Muscle of leg (tissue), 11 donors: ENCODE measurements around the gene CDH23. TPM values are rescaled to one million over a fixed set of nuclear protein-coding genes. Genes with fewer than 3 reads are reported as not detected.

Experiments
- DNase-seq: peaks from one replicate; pipeline ENCODE4 v3.0.0; 2013
- H3K27ac ChIP-seq: one replicate; pipeline ENCODE4 v1.5.1; 2013; ENCODE audit warnings: mild to moderate bottlenecking, low read length, control low read depth
- H3K27me3 ChIP-seq: one replicate; pipeline ENCODE4 v1.6.1; 2013; ENCODE audit warnings: low read length; ENCODE audit not compliant: control insufficient read depth, insufficient read depth
- H3K36me3 ChIP-seq: one replicate; pipeline ENCODE4 v1.6.1; 2013; ENCODE audit warnings: low read length; ENCODE audit not compliant: control insufficient read depth, insufficient read depth
- H3K4me1 ChIP-seq: one replicate; pipeline ENCODE4 v1.6.1; 2013; ENCODE audit warnings: low read length; ENCODE audit not compliant: control insufficient read depth, insufficient read depth
- H3K4me3 ChIP-seq: one replicate; pipeline ENCODE4 v1.5.1; 2013; ENCODE audit warnings: low read length, control low read depth
- H3K9me3 ChIP-seq: replicated peaks from 2 replicates; pipeline ENCODE4 v1.6.1; 2013; ENCODE audit warnings: low read depth, low read length; ENCODE audit not compliant: control insufficient read depth
- WGBS: methylation state at CpG from one replicate; pipeline ENCODE4 v1.1.5; 2013; ENCODE audit warnings: missing lambda C conversion rate; ENCODE audit not compliant: insufficient coverage; 5-methylcytosine and 5-hydroxymethylcytosine counted together
- polyA plus RNA-seq, 8 donors: library from polyadenylated mRNA; unstranded; fragments of 120-200 nt; gene quantifications; one replicate each; pipeline versions ENCODE4 v1.2.1 to v1.2.3, GENCODE V29; 2013; ENCODE audit warnings: inconsistent platforms in 1 of 8, low replicate concordance in 1 of 8; ENCODE audit not compliant: insufficient read length in 8 of 8, insufficient read depth in 1 of 8
- total RNA-seq: library from RNA; stranded (reverse); fragments of 120-200 nt; gene quantifications from one replicate; pipeline ENCODE4 v1.2.4, GENCODE V29; 2013

The CDH23 gene
- total and polyA plus RNA-seq, 9 donors = 3.4 to 5.7 (median 4.9) TPM

GRCh38 chr10:71579668-71580067 lies 182.9 kb downstream of the CDH23 start:
- Histone ChIP-seq H3K27ac (no peak overlapping the region), H3K27me3 (no peaks in the 10 kb centered on the region), H3K9me3 (no peaks in the 10 kb centered on the region), H3K36me3 (no peaks in the 10 kb centered on the region), H3K4me1 (peaks cover 15% of the 10 kb centered on the region), H3K4me3 (no peak overlapping the region)
- WGBS = 80% methylated on average over 5 of the region's 5 CpGs
- DNase-seq = no peak

DNA sequence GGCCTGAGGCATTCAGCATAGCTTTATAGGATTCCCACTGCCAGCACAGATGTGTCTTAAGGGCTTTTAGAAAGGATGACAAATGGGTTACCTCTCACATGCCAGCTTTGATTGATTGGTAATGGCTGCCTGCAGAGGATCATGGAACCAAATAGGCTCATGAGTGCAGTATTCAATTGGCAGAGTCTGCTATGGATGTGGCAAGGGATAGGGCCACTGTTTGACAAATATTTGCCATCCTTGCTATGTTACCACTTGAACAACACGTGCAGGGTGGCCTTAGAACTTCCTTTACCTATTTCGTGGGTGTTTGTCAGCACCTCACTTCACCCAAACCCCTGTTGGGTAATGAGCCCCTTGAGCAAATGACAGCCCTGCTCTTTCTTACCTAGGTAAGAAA lies 183.7 kb downstream of the CDH23 start:
- Histone ChIP-seq H3K27me3 (no peaks in the 10 kb centered on the region), H3K4me1 (peaks cover 8% of the 10 kb centered on the region), H3K27ac (no peak overlapping the region), H3K4me3 (no peak overlapping the region), H3K9me3 (no peaks in the 10 kb centered on the region), H3K36me3 (no peaks in the 10 kb centered on the region)
- DNase-seq = no peak
- WGBS = no CpG with 5 or more reads among the region's 2 CpGs

DNA sequence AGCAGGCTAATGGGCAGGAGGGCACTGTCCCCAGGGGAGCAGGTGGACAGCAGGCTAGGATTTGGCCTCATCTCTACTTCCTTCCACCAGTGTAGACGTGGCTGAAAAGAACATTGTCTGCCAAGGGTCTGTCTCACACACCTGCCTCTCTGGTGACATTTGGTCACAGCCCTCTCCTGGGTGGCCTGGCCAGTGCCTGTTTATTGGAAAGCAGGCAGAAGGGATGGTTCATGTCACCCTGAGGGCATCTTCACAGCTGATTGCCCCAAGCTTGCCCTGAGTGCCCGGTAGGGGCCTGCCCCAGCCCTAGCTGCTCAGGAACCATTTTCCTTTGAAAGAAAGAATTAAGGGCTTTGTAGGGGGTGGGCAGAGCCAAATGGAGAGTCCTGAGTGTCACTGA lies 184.2 kb downstream of the CDH23 start:
- H3K4me3 ChIP-seq = no peak overlapping the region
- H3K27me3 ChIP-seq = no peaks in the 10 kb centered on the region
- H3K36me3 ChIP-seq = no peaks in the 10 kb centered on the region
- no peak overlapping the region for H3K27ac ChIP-seq
- no peaks in the 10 kb centered on the region for H3K9me3 ChIP-seq
- H3K4me1 ChIP-seq = peaks cover 3% of the 10 kb centered on the region
- WGBS = 100% methylated on average over 1 of the region's 2 CpGs
- no peak for DNase-seq

- Histone ChIP-seq H3K9me3 (no peaks in the 10 kb centered on the region), H3K4me1 (no peaks in the 10 kb centered on the region), H3K36me3 (no peaks in the 10 kb centered on the region), H3K4me3 (no peak overlapping the region), H3K27me3 (no peaks in the 10 kb centered on the region), H3K27ac (no peak overlapping the region)
- no peak for DNase-seq
- WGBS = 48% methylated on average over 3 of the region's 3 CpGs
These were observed 184.7 kb downstream of the CDH23 start for GRCh38 chr10:71581376-71581775.

- peak; percentile 56 for DNase-seq
- Histone ChIP-seq H3K36me3 (no peaks in the 10 kb centered on the region), H3K4me3 (no peak overlapping the region), H3K9me3 (no peaks in the 10 kb centered on the region), H3K27me3 (no peaks in the 10 kb centered on the region), H3K27ac (no peak overlapping the region), H3K4me1 (no peaks in the 10 kb centered on the region)
- WGBS = 30% methylated on average over 2 of the region's 3 CpGs
These were observed 185.3 kb downstream of the CDH23 start for GRCh38 chr10:71582019-71582418.

- no peak for DNase-seq
- no peaks in the 10 kb centered on the region for H3K36me3 ChIP-seq
- no peak overlapping the region for H3K4me3 ChIP-seq
- no peak overlapping the region for H3K27ac ChIP-seq
- H3K27me3 ChIP-seq = peaks cover 3% of the 10 kb centered on the region
- no peaks in the 10 kb centered on the region for H3K4me1 ChIP-seq
- no peaks in the 10 kb centered on the region for H3K9me3 ChIP-seq
- 71% methylated on average over 18 of the region's 21 CpGs for WGBS
These were observed 186.1 kb downstream of the CDH23 start for GRCh38 chr10:71582506-71583475.

DNA sequence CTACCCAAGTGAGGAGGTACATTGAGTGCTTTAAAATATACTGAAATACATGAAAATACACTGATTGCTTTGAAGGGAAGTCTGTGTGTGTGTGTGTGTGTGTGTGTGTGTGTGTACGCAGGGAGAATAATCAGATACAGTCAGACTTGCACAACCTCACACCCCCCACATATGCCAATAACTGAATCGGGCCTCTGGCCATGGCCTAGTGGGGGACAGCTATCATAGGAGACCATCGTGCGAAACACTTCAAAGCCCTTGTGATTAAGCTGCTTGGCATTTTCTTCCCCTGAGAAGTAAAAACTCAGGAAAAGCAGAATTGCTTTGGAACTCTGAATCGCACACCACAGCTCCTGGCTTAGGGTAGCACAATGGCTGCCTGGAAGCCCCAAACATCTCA lies 187.7 kb downstream of the CDH23 start:
- Histone ChIP-seq H3K36me3 (no peaks in the 10 kb centered on the region), H3K27me3 (peaks cover 5% of the 10 kb centered on the region), H3K9me3 (no peaks in the 10 kb centered on the region), H3K27ac (no peak overlapping the region), H3K4me3 (no peak overlapping the region), H3K4me1 (no peaks in the 10 kb centered on the region)
- whole genome bisulfite sequencing = 75% methylated on average over 4 of the region's 5 CpGs
- DNase-seq = no peak

DNA sequence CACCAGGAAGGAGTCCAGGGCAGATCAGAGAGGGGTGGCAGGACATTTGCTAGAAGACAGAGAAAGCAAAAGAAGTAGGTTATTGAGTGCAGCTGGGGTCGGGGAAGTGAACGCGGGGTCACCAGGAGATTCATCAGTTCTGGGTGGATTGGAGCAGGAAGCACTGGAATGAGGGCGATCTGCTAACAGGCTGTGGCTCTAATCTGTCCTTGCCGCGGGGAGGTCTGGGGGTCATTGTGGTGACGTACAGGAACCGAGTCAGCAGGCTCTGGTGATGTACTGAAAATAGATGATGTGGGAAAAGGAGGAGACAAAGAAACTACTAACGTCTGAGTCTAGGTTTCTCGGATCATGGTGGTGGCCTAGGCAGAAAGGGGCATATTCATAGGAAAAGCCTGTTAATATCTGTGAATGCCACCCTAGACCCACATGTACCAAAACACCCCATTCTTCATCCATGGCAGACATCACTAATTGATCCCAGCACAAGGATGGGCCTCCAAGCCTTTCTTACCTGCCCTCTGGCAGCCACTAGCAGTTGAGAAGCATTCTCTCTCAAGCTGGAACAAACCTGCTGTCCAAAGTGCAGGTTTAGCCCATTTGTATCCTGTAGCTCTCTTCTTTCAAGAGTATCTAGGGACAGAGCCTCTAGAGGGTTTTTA lies 188.3 kb downstream of the CDH23 start:
- Histone ChIP-seq H3K27ac (no peak overlapping the region), H3K4me1 (no peaks in the 10 kb centered on the region), H3K4me3 (no peak overlapping the region), H3K36me3 (no peaks in the 10 kb centered on the region), H3K27me3 (peaks cover 7% of the 10 kb centered on the region), H3K9me3 (no peaks in the 10 kb centered on the region)
- WGBS = 67% methylated on average over 8 of the region's 10 CpGs
- DNase-seq = no peak

GRCh38 chr10:71585564-71586290 lies 189.0 kb downstream of the CDH23 start:
- H3K27ac ChIP-seq = no peak overlapping the region
- H3K4me1 ChIP-seq = peaks cover 2% of the 10 kb centered on the region
- no peak for DNase-seq
- peaks cover 7% of the 10 kb centered on the region for H3K27me3 ChIP-seq
- no peaks in the 10 kb centered on the region for H3K36me3 ChIP-seq
- 45% methylated on average over 6 of the region's 10 CpGs for WGBS
- no peak overlapping the region for H3K4me3 ChIP-seq
- H3K9me3 ChIP-seq = no peaks in the 10 kb centered on the region
